Measurements from ENCODE around the gene AMZ2.

The AMZ2 gene

DNA sequence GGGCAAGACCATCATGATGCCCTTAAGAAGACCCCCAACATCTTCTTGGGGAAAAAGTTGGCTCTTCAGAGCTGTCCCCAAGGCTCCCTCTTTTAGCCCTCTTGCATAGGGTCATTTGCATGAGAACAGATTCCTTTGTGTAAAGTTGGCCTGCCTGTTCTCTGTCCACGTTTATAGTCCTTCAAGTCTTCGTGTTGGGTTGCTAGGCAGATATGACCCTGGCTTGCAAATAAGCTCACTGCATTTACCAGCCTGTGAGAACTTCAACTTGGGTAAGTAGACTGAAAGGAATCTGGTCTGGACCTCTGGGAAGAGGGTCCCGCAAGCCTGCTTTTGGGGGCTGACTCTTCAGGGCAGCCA lies 46.3 kb downstream of the AMZ2 start:
- in situ Hi-C loops (cut with HindIII; ENCODE audit: low sequenced_read_pairs) = no loop called here
- DNase-seq (ENCODE audit: low read depth, low spot score) = no peak
- no peak overlapping the region for H3K4me3 ChIP-seq (ENCODE audit: low read depth, low read length)
- TF ChIP-seq, protein P1, sequence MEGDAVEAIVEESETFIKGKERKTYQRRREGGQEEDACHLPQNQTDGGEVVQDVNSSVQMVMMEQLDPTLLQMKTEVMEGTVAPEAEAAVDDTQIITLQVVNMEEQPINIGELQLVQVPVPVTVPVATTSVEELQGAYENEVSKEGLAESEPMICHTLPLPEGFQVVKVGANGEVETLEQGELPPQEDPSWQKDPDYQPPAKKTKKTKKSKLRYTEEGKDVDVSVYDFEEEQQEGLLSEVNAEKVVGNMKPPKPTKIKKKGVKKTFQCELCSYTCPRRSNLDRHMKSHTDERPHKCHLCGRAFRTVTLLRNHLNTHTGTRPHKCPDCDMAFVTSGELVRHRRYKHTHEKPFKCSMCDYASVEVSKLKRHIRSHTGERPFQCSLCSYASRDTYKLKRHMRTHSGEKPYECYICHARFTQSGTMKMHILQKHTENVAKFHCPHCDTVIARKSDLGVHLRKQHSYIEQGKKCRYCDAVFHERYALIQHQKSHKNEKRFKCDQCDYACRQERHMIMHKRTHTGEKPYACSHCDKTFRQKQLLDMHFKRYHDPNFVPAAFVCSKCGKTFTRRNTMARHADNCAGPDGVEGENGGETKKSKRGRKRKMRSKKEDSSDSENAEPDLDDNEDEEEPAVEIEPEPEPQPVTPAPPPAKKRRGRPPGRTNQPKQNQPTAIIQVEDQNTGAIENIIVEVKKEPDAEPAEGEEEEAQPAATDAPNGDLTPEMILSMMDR (IDR thresholded peaks at IDR 0.05; ENCODE audit: low read depth, low read length) = no peak

- no peak for DNase-seq (ENCODE audit: low read depth, low spot score)
- in situ Hi-C loops (cut with HindIII; ENCODE audit: low sequenced_read_pairs) = no loop called here
- no peak overlapping the region for H3K4me3 ChIP-seq (ENCODE audit: low read depth, low read length)
- TF ChIP-seq, protein P1 (IDR thresholded peaks at IDR 0.05; ENCODE audit: low read depth, low read length) = no peak
Observed at GRCh38 chr17:68294617-68295016, 46.8 kb downstream of the AMZ2 start.

DNA sequence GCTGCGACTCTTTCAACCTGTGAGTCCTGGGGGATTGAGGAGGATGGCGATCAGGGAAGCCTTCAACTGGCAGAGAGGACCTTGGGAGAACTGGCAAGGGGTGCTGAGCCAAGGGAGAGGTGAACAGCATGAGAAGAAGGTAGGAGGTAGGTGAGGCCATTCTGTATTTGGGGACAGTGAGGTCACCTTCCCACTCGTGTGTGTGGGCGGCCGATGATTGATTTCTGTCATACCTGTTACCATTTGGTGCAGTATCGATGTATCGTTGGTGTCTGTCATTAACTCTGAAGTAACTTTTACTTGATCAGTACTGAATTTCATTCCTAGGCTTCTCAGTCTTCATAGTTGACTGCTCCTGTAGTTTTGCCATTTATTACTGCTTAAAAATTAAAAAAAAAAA lies 47.2 kb downstream of the AMZ2 start:
- in situ Hi-C loops (cut with HindIII; ENCODE audit: low sequenced_read_pairs) = no loop called here
- H3K4me3 ChIP-seq (ENCODE audit: low read depth, low read length) = no peak overlapping the region
- TF ChIP-seq, protein P1 (IDR thresholded peaks at IDR 0.05; ENCODE audit: low read depth, low read length) = no peak
- DNase-seq (ENCODE audit: low read depth, low spot score) = no peak

DNA sequence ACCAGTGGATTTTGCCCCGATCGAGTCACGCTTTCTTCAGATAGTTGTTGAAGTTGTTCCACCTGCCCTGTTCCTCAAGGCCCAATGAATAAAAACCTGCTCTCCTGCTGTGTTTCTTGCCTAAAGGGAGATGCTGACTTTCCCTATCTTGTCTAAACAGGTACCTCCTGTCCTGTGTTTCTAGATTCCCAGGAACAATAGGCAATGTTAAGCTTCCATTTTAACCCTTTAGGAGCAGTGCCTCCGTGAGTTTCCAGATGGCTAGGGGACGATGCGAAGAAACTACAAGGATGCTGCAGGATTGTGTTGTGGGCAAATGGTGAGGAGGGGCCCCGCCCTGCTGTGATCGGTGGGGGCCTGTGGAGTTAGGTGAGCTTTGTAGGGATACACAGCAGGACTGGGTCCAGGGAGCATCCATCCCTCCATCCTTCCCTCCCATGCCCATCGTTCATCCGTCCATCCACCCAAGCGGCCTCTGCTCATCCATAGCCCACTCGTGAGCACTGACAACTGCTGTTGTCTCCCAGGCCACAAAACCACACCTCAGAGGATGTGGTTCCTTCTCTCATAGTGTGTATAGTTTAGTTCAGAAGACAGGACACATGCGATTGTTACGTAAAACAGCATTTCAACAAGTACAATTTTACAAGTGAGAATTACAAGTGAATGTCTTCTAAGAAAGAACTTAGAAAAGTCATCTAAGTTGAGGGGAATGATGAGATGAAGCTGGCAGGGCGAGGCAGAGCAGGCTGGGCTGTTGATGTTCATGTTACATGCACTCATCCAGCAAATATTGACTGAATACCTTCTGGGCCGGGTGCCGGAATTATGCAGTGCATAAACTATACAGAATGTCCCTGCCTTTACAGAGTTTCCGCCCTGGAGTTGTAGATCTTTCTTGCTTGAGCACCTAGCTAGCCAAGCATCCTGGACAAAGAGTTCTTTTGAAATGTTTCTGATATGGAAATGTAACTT lies 48.7 kb downstream of the AMZ2 start:
- TF ChIP-seq, protein P1 (IDR thresholded peaks at IDR 0.05; ENCODE audit: low read depth, low read length) = no peak
- in situ Hi-C loops (cut with HindIII; ENCODE audit: low sequenced_read_pairs) = no loop called here
- DNase-seq (ENCODE audit: low read depth, low spot score) = no peak
- H3K4me3 ChIP-seq (ENCODE audit: low read depth, low read length) = no peak overlapping the region

GRCh38 chr17:68297195-68297594 lies 49.4 kb downstream of the AMZ2 start:
- no peak overlapping the region for H3K4me3 ChIP-seq (ENCODE audit: low read depth, low read length)
- no peak for DNase-seq (ENCODE audit: low read depth, low spot score)
- TF ChIP-seq, protein P1 (IDR thresholded peaks at IDR 0.05; ENCODE audit: low read depth, low read length) = no peak
- in situ Hi-C loops (cut with HindIII; ENCODE audit: low sequenced_read_pairs) = no loop called here

- in situ Hi-C loops (cut with HindIII; ENCODE audit: low sequenced_read_pairs) = no loop called here
- no peak overlapping the region for H3K4me3 ChIP-seq (ENCODE audit: low read depth, low read length)
- no peak for DNase-seq (ENCODE audit: low read depth, low spot score)
- TF ChIP-seq, protein P1 (IDR thresholded peaks at IDR 0.05; ENCODE audit: low read depth, low read length) = no peak
Observed at GRCh38 chr17:68298601-68299000, 50.8 kb downstream of the AMZ2 start.

Data from astrocyte of the spinal cord (primary cell).